ELF-1 (cell line): ENCODE measurements around the gene FBRSL1.
"Not testable (repeated sequence)": the region's sequence is repeated elsewhere in the genome, so short reads cannot be mapped to it uniquely, and the experiment has no call there.

Source experiments
- DNase-seq: peaks from one replicate; pipeline ENCODE4 v3.0.0-alpha.2; 2016; ENCODE audit warnings: low read depth, low spot score

The FBRSL1 gene

DNA sequence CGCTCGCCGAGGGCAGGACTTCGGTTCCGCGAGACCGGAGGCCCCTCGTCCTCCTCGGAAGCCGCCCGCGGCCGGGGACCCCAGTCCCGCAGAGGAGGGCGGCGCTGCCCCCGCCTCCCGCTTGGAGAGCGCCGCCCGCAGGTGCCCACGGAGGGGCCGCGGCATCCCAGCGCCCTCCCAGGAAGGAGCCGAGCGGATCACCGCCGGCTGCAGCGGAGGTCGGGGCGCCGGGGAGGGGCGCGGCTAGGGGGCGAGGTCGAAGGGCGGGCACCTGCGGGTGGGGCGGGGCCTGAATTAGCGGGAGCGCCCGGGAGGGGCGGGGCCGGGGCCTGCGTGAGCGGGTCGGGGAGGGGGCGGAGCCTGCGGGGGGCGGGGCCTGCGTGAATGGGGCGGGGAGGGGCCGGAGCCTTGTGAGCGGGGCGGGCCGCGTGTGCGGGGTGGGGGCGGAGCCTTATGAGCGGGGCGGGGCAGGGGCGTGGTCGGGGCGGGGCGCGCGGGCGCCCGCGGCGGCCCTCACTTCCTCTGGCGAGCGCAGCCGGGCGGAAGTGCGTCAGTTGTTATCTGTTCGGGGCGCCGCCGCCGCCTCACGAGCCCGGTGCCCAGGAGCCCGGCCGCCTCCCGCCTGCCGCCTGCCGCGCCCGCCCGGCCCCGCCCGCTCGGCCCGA lies at the start of gene FBRSL1:
TSS of gene FBRSL1 (plus strand) at position 550 of the 665 bp plus-strand sequence.
- DNase-seq = no peak

DNA sequence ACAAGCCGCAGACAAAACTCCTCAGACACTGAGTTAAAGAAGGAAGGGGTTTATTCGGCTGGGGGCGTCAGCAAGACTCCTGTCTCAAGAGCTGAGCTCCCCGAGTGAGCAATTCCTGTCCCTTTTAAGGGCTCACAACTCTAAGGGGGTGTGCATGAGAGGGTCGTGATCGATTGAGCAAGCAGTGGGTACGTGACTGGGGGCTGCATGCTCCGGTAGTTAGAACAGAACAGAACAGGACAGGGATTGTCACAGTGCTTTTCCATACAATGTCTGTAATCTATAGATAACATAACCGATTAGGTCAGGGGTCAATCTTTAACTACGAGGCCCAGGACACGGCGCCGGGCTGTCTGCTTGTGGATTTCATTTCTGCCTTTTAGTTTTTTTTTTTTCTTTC lies 49.5 kb upstream of the FBRSL1 start:
- not testable (repeated sequence) for DNase-seq

DNA sequence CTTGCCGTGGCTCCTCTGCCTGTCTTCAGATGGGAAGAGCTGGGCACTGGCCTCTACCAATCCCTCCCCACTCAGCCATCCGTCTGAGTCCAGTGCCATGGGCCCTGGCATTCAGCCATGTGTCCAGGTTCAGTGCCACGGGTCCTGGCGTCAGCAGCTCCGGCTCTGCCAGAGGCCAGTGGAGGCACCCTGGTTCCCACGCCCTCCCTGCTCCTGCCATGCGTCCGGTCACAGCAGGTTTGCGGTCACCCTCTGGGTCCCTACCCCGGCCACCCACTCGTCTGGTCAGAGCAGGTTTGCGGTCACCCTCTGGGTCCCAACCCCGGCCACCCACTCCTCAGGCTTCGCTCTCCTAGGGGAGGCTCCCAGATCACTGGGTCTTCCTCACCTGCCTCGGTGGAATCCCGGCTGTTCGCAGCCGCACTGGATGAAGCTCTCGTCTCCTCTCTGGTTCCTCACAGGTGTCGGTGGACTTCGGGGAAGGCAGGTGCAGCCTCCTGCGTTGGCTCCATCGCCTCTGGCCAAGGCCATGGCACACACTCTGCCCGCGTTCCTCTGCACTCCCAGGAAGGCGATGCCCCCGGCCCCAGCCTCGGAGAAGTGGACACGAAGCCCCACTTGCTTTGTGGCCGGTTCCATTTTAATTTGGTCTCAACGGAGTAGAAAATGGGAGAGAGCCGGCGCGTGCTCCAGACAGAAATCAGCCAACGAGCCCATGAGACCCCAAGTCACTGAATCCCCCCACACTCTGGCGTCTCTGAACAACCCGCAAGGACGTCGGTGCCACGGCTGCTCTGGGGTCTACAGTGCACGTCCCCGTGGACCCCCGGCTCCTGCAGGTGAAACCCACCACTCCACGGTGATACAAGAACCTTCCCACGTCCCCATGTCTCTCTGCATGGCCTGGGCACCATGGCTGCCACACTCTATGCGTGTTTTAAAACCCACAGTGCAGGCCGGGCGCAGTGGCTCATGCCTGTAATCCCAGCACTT lies 47.8 kb upstream of the FBRSL1 start:
- no peak for DNase-seq

DNA sequence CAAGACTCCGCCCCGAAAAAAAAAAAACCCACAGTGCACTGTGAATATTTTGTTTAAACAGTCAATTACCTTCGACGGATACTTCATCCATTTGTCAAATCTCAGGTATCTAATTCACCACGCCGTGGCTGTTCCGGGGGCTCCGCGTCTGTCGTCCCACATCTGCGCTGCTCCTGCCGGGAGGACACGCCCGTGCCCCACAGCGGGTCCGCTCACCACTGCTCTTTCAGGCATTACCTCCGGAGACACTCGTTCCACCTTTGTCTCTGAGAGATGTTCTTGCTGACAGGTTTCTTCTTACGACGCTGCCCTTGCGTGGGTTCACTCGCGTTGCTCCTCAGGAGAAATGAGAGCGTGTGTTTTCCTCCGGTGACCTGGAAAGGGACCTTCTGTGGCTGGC lies 46.9 kb upstream of the FBRSL1 start:
- no peak for DNase-seq

DNA sequence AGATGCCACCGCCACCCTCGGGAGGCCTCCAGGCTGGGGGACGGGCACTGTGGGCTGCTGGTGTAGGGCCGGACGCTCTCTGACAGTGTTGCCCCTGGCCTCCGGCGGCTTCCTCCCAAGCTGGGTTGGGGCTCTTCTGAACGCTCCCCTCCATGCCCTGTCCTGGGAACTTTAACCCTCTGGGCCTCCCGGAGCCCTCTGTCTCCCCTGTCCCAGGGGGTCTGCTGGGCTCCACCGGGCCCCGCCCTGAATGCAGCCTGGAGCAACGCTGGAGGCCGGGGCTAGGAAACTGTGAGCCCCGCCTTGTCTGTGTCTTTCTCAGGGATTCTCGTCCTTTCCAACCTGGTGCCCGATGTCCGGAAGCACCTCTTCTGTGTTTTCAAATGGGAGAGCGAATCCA lies 45.7 kb upstream of the FBRSL1 start:
- DNase-seq = no peak

DNA sequence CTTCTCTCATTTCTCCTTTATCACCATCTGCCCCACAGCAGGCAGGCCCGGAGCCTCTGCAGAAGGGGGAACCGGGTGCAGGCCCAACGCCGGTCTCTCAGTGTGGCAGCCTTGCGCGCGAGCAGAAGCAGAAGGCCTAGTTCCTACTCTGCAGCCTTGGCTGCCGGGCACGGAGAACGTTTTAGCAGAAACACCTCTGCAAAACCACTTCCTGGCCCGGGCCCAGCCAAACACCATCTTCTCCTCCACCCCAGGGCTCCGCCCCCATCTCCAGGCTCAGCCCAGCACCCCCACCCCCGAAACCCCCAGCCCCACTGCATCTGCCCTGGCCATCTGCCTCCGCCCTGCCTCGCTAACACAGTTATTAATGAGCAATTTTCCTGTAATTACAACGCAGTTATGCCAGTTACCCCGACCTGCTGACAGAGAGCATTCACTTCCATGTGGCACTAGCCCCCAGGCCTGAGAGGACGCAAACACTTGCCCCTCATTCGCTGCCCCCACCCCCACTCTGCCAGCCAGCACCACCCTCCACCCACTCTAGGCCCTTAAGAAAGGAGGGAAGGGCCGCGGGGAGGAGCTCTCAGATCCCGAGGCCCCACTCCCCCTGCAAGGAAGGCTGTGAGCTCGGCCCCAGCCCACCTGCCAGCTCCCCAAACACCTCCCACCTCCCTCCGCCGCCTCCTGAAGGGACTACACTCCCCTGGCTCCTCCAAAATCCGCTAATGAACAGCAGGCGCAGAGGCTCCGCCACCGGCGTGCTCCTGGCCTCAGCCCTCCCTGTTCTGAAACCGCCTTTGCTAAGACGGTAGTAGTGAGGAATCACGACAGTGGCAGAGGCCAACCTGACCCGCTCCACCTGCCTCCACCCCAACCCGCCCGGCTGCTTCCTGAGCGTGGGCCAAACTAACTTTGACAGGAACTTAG lies 44.7 kb upstream of the FBRSL1 start:
- DNase-seq = no peak

DNA sequence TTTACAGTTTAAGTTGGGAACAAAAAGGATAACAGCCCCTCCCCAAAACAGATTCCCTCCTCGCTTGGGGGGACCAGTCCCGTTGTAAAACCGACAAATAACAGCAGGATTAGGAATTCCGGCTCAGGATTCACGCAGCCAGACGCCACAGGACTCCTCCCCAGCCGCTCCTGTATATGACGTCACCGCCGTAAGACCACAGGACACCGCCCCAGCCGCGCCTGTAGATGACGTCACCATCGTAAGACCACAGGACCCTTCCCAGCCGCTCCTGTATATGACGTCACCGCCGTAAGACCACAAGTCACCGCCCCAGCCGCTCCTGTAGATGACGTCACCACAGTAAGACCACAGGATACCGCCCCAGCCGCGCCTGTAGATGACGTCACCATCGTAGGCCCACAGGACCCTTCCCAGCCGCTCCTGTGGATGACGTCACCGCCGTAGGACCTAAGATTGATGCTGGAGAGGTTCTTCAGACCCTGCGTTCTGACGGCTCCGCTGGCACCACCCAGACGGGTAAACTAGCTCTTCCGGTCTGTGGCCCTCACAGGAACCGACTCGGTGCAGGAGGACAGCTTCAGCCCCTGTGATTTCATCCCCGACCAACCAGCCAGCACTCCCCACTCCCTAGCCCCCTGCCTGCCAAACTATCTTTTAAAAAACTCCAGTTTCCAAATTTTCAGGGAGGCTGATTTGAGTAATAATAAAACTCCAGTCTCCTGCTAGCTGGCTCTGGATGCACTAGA lies 43.9 kb upstream of the FBRSL1 start:
- peak; percentile 98 for DNase-seq

DNA sequence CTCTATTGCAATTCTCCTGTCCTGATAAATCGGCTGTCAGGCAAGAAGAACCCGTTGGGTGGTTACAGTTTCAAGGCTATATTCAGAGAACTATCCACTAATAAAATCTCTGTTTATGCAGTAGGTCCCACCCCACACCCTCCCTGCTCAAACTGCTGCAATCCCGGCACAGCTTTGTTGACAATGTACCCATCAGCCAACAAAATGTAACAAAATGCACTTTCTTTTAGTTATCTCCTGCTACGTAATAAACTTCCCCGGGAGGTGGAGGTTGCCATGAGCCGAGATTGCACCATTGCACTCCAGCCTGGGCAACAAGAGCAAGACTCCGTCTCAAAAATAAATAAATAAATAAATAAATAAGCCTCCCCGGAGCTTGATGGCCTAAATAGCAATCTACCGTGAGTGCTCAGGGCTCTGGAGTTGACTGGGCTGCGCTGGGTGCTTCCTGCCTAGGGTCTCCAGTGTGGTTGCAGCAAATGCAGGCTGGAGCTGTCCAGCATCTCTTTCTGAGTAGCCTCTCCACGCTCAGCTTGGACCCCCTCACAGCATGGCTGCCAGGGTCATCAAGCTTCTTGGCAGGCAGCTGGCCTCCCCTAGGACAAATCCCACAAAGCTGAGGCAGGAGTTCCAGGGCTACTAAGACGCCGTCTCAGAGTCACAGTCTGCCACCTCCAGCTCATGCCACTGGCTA lies 43.2 kb upstream of the FBRSL1 start:
- DNase-seq = no peak

DNA sequence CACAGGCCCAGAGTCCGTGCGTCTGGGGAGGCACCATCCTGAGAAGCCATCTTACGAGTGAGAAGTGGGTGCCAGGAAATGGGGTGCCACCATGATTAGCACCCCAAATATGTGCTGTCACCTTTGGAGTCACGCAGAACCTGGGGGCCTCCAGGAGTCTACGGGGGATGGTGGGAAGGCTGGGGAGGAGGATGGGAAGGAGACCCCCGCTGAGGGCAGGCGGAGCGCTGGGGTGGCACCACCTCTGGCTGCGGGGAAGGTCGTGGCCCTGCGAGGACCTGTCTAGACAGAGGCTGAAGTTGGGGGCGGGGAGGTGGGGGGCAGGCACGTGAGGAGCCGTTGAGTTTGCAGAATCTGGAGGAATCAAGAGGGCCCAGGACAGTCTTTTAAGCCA lies 42.6 kb upstream of the FBRSL1 start:
- no peak for DNase-seq

DNA sequence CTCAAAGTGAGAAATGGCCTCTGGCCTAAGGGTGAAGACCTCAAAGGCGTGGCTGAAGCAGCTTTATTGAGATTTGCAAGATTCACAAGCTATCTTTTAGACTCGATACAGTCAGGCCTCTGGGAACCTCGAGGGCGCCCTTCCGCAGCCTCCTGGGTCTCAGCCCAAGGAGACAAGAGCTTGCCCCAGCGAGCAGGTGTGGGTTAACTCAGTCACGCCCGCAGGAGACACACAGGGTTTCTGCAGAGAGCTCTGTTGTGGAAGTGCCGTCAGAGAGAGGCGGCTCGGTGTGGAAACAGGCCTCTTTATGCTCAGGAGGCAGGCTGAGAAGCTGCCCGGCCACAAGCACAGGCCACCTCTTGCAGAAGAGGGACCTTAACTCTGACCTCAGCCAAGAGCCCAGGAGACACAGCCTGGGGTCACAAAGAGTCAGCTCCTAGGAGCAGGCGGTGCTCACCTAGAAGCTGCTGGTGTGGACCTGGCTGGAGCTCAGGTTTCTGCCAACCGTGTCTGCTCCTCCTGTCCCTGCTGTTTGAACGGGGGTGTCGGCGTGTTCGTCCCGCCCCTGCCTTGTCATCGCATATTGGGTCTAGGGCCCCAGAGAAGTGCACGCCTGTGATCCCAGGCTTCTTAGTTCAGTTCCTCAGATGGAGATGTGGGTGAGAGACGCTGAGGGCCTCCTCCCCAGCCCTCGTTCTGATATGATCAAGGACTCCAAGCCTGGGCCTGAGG lies 42.1 kb upstream of the FBRSL1 start:
- no peak for DNase-seq

DNA sequence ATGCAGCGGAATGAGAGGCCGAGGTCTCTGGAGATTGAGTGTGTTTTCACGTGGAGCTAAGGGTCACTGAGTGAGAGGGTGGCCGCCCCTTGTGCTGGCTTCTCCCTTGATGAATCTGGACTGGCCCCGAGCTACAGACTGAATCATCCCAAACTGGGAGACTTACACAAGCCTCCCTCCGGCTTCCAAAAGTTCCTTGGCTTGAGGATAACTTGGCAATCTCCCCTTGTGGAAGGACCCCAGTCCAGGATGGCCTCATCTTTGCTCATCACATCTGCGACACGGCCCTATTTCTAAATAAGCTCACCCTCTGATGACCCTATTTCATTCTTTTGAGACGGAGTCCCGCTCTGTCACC lies 41.5 kb upstream of the FBRSL1 start:
- DNase-seq = no peak

DNA sequence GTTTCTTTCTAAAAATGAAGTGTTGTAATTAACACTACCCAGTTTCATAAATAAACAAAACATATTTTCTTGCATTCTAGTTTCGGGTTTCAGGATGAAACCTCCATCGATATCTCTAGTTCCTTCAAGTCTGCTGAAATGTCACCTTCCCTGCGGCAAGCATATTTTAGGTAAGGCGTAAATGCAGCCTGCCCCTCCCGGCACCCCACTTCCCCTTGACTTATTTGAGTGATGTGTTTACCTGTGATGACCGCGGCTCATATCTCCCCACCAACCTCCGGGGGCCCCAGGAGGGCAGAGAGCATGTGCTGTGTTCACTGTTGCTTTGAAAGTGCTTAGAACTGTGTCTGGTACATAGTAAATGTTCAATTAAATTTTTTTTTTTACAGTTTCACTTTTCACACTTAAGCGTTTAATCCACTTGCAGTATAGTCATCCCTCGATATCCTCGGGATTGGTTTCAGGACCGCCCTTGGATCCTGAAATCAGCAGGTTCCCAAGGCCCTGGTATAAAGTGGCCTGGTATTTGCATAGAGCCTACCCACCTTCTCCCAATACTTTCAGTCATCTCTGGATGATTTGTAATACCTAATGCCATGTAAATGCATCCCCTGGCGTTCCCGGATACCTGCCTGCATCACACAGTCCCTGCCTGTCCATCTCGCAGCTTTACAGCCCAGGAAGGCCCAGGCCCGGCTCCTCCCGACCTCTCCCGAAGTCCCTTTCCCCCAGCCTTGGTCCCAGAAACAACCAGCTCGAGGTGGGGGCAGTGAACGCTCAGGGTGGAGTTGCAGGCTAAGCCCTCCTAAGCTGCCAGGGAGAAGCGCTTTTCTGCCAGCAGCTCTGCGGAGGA lies 40.2 kb upstream of the FBRSL1 start:
- no peak for DNase-seq

DNA sequence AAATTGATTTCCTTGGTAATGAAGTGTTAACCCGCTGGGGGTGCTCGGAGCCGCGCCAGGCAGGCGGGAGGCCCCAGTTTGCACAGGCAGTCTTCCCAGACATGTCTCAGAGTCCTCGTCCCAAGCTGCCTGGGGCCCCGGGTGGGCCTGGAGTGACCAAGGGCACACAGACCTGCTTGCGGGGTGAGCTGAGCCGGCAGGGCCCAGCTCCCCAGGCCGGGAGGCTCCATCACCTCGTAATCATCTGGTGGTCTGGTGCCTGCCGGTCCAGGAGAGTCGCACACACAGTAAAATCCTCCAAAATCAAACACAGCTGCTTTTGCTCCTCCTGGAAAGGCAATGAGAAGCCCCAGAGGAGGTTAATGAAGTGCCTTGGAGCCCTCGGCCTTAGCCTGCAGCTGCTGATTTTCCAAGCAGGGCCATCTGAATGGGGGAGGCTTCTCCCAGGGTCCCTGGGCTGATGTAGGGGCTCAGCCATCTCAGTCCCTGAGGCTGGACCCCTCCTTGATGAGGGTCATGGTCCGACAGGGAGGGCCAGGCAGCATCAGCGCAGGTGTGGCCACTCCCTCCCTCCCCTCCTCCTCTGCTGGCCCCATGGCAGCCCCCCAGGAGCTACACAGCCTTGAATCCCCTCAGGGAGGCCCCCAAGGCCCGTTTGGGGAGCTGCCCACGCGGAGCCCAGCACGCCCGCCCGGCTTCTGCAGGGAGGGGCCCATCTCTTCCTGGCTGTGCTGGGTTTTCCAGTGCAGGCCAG lies 39.4 kb upstream of the FBRSL1 start:
- no peak for DNase-seq

DNA sequence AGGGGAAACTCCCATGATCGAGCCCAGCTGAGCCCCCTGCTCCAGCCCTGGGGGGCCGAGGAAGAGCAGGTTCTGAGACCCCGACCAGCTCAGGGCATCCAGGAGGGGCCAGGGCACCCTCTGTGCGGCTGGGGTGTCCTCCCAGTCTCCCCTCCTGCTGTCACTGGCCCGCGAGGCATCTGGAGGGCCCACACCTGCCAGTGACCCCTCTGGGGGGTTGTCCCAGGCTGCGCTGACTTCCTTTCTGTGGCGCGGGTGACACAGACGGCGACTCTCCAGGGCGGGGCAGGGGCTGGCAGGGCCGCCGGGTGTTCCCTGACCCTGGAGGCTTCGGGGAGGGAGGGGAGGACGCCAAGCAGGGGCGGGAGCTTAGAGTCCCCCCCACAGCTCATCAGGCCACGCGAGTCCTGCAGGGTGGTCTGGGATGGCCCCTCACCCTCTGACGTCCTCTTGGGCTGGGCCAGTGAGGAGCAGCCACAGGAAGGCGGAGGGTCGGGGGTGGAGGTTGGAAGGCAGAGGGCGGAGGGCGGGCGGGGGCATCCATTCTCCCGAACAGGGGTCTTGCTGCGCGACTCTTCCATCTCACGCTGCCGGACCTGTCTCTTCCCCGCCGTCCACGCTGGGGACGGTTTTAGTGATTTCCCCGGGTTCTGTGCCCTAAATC lies 38.6 kb upstream of the FBRSL1 start:
- no peak for DNase-seq

DNA sequence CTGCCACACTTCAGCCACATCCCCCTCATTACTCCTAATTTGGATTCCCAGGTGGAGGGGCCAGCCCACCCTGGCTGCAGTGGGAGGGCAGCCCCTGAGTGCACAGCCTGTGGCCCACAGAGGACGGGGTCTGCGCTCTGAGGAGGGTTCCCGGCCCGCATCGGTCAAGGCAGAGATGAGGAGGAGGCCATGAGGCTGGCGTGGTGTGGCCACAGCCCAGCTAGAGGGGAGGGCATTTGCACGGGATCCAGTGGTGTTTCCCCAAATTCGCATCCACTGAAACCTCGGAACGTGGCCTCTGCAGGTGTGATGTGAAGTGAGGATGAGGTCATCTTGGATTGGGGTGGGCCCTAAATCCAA lies 38.1 kb upstream of the FBRSL1 start:
- no peak for DNase-seq

DNA sequence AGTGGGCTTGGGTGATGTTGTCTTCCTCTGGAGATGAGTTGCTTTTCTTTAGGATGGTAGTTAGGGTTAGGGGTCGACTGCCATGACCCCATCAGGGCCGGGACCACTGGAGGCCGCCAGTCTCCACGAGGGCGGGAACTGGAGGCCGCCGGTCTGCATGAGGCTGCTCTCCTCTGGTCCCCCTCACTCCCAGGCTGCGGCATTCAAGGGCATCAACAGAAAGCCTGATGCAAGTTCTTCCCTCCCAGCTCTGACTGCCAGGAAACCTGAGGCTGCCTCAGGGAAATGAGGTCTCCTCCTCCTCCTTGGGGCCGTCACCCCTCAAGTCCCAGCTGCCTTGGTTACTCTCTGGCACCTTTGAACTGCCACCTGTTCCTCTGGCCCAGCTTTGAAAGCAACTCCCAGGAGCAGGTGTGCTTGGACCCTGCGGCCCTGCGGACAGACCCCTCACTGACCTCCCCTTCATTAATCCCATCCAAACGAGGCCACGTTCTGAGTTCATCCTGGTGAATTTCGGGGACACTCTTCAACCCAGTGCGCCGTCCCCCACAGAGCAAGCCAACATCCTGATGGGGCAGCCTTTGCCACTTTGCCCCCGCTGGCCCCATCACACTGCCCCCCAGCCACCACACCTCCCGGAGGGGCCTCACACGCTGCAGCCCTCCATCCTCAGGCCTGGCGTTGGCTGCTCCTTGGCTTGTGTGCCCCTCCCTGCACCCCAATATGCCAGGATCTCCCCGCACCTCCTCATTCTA lies 37.2 kb upstream of the FBRSL1 start:
- no peak for DNase-seq
